Lower lobe of right lung (tissue), 2 donors: ENCODE measurements around the gene MAP4K2. TPM values are rescaled to one million over a fixed set of nuclear protein-coding genes. Genes with fewer than 3 reads are reported as not detected.

ENCODE experiments used
- ATAC-seq, 2 donors: fragments of 200-7000 bp; cut with Tn5 transposase; one replicate each; pipeline ENCODE4 v1.9.1; 2020 to 2022; ENCODE audit warnings: mild to moderate bottlenecking in 2 of 2, moderate library complexity in 2 of 2
- DNase-seq: peaks from one replicate; pipeline ENCODE4 v3.0.0-alpha.2; 2020
- H3K27ac ChIP-seq: fragments of 200-600 bp; one replicate; pipeline ENCODE4 v1.8.0; 2022
- H3K27me3 ChIP-seq: fragments of 200-600 bp; one replicate; pipeline ENCODE4 v1.8.0; 2022; ENCODE audit warnings: low read depth
- H3K36me3 ChIP-seq: fragments of 200-600 bp; one replicate; pipeline ENCODE4 v1.8.0; 2022; ENCODE audit warnings: mild to moderate bottlenecking
- H3K4me1 ChIP-seq: fragments of 200-600 bp; one replicate; pipeline ENCODE4 v1.8.0; 2022
- H3K4me3 ChIP-seq: fragments of 200-600 bp; one replicate; pipeline ENCODE4 v1.8.0; 2022; ENCODE audit warnings: mild to moderate bottlenecking
- H3K9me3 ChIP-seq: fragments of 200-600 bp; one replicate; pipeline ENCODE4 v1.8.0; 2022
- intact Hi-C: fragments of 100-400 bp; cut with DNase I; formaldehyde crosslinking; loops from one replicate; pipeline ENCODE4 v1.11.0; 2022
- total RNA-seq: library from RNA; stranded (reverse); fragmentation: NEBNext Ultra II Directional; extraction: Animal tissue kit (Norgen Biotek cat#: 25700); gene quantifications from one replicate; pipeline ENCODE4 v1.2.1, GENCODE V29; 2021
- TF ChIP-seq, protein P1 (sequence below): fragments of 200-600 bp; IDR thresholded peaks from one replicate; pipeline ENCODE4 v1.8.0; 2022; ENCODE audit warnings: antibody characterized with exemption, mild to moderate bottlenecking
- donor health status: DM: no; HTN: yes; CAD: no; lungs with severe emphysema.

The MAP4K2 gene
- total RNA-seq, 1 donor from 2014 or later = 29.1 TPM

DNA sequence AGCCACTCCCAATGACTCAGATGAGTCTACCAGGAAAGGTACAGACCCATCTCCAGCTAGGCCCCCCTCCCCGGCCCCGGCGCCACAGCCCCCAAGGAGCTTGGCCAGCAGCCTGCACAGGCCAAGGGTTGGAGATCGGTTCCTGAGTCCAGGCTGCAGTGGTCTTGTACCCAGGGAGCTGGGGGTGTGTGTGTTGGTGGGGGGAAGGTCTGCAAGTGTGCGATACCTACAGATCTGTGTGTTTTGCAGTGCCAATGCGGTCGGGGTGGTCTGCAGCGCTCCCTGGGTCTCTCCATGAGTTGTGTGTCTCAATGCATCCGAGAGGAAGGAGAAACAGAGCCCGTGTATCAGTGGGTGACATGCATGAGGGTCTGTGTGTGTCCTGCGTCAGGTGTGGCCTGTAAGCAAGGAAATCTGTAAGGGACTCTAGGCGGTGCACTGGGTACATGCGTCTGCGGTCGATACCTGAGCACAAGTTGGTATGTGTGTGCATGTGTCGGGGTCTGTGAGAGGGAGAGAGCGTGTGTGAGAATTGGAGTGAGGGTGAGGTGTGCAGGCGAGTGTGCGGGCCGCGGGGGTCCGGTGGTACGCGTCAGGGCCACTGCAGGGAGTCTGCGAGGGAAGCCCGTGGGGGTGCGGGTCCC is 40.8 kb upstream of the MAP4K2 start:
- H3K27ac ChIP-seq = peak overlapping the region; percentile 86
- no peaks in the 10 kb centered on the region for H3K9me3 ChIP-seq
- peaks cover 41% of the 10 kb centered on the region for H3K4me1 ChIP-seq
- peak overlapping the region; percentile 65 for H3K4me3 ChIP-seq
- intact Hi-C loops = no loop called here
- peaks cover 10% of the 10 kb centered on the region for H3K36me3 ChIP-seq
- TF ChIP-seq, protein P1, sequence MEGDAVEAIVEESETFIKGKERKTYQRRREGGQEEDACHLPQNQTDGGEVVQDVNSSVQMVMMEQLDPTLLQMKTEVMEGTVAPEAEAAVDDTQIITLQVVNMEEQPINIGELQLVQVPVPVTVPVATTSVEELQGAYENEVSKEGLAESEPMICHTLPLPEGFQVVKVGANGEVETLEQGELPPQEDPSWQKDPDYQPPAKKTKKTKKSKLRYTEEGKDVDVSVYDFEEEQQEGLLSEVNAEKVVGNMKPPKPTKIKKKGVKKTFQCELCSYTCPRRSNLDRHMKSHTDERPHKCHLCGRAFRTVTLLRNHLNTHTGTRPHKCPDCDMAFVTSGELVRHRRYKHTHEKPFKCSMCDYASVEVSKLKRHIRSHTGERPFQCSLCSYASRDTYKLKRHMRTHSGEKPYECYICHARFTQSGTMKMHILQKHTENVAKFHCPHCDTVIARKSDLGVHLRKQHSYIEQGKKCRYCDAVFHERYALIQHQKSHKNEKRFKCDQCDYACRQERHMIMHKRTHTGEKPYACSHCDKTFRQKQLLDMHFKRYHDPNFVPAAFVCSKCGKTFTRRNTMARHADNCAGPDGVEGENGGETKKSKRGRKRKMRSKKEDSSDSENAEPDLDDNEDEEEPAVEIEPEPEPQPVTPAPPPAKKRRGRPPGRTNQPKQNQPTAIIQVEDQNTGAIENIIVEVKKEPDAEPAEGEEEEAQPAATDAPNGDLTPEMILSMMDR = no peak
- DNase-seq (no peak), ATAC-seq (peak in 1 of 2 donors; percentile 0)
- no peaks in the 10 kb centered on the region for H3K27me3 ChIP-seq

DNA sequence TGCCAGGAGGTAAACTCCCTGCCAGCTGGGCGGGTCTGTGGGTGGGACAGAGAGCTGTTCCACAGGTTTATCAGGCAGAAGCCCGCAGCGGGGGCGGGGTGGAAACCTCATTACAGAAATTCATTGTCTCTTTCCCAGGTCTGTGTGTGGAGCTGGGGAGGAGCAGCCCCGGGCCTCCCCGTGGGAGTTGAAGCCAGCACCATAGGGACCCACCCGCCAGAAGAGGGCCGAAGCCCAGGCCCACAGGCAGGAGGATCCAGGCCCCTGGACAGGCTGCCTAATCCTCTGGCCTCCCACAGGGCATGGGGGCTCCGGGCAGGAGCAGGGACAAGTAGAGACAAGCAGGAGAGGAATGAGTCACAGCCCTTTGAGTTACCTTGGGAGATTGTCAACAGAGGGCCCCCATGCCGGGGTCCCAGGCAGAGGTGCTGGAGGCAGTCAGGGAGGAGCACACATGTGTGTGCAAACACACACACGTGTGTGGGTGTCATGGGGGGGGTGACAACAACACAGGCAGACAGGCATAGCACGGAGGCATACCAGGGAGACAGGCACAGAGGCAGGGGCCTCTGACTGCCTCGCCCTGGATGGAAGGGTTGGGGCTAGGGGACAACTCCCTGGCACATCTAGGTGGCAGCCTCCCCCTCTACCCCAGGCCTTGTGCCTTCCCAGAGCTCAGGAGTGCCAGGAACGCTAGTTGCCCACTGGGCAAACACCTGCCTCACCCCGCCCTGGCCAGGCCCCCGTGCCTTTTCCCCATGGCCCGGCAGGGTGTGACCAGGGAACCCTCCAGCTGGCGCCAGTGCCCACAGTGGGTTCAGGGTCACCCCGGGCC is 40.1 kb upstream of the MAP4K2 start:
- H3K36me3 ChIP-seq = peaks cover 17% of the 10 kb centered on the region
- H3K27ac ChIP-seq = peak overlapping the region; percentile 86
- no peaks in the 10 kb centered on the region for H3K27me3 ChIP-seq
- peaks cover 34% of the 10 kb centered on the region for H3K4me1 ChIP-seq
- TF ChIP-seq, protein P1 = no peak
- peak overlapping the region; percentile 65 for H3K4me3 ChIP-seq
- peak; percentile 39 to 49 for ATAC-seq
- no peaks in the 10 kb centered on the region for H3K9me3 ChIP-seq
- intact Hi-C loops = no loop called here
- DNase-seq = peak; percentile 77

DNA sequence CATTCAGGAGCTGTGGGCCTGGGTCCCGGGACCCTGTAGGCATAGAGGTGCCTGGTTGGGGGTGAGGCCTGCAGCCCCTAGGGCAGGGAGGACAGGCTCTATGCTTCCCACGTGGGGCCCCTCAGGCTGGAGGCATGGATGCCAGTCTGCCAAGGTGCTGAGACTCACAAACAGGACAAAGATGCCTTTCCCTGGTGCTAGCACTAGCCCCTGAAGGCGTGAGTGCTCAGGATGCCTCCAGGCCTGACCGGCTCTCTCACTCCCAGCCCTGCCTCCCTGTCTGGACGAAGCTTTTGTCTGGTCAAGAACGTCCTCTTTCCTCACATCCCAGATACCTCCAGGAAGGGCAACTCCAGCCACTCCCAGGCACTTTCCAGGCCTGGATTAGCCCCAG is 39.3 kb upstream of the MAP4K2 start:
- no peaks in the 10 kb centered on the region for H3K9me3 ChIP-seq
- DNase-seq (no peak), ATAC-seq (no peak)
- intact Hi-C loops = no loop called here
- H3K27ac ChIP-seq = peak overlapping the region; percentile 86
- H3K36me3 ChIP-seq = peaks cover 22% of the 10 kb centered on the region
- peaks cover 27% of the 10 kb centered on the region for H3K4me1 ChIP-seq
- TF ChIP-seq, protein P1 = no peak
- H3K4me3 ChIP-seq = no peak overlapping the region
- H3K27me3 ChIP-seq = no peaks in the 10 kb centered on the region

DNA sequence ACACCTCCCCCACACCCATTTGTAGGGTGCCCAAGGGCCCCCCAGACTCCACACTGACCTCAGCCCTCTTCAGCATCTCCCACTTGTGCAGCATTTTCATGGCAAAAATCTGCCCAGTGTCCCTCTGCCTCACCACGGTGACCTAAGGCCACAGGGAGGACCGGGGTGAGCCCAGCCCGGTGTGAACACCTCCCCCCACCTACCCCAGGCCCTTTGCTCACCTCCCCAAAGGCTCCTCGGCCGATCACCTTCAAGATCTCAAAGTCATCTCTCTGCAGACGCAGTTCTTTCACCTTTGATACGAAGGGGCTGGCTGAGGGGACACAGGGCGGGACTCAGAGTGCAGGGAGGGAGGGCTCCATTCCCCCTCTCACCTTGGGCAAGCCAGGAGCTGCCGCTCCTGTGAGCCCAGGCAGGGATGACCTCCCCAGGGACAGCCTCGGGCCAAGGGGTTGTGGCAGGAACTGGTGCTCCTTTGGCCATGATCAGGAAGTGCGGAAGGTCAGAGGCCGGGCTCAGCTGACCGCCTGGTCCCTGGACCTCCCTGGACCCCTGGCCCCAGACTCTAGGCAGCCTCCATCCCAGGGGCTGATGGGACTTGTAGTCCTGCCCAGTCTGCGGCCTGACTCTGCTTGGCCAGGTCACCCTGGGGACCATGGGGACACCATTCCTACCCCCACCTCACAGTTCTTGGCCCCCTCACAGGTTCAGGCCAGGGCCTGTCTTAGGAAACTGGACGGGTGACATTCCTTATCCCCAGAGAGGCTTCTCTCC is 38.8 kb upstream of the MAP4K2 start:
- Histone ChIP-seq H3K9me3 (no peaks in the 10 kb centered on the region), H3K4me3 (no peak overlapping the region), H3K27ac (peak overlapping the region; percentile 6), H3K4me1 (peaks cover 21% of the 10 kb centered on the region), H3K27me3 (no peaks in the 10 kb centered on the region), H3K36me3 (peaks cover 22% of the 10 kb centered on the region)
- DNase-seq (no peak), ATAC-seq (no peak)
- TF ChIP-seq, protein P1 = no peak
- intact Hi-C loops = no loop called here
